NCI-H1092 (cell line): ENCODE measurements around the gene EGF.

Experiments
- DNase-seq: peaks from one replicate; lab custom pipeline; 2025; lab: John Stamatoyannopoulos, UW

EGF gene

GRCh38 chr4:109959195-109959594, 46.5 kb downstream of the EGF start:
- DNase-seq, result no peak

- DNase-seq, result no peak
Measured at GRCh38 chr4:109962401-109962800, 49.7 kb downstream of the EGF start.

- no peak for DNase-seq
Measured at GRCh38 chr4:109966891-109967481, 54.3 kb downstream of the EGF start.

- no peak for DNase-seq
Measured at GRCh38 chr4:109967798-109968520, 55.3 kb downstream of the EGF start.

- no peak for DNase-seq
Measured at GRCh38 chr4:109969087-109969486, 56.4 kb downstream of the EGF start.

GRCh38 chr4:109969919-109970318, 57.2 kb downstream of the EGF start:
- no peak for DNase-seq

GRCh38 chr4:109972786-109973528, 60.3 kb downstream of the EGF start:
- DNase-seq, result no peak

GRCh38 chr4:109973529-109973905, 60.8 kb downstream of the EGF start:
- no peak for DNase-seq

GRCh38 chr4:109976189-109976588, 63.5 kb downstream of the EGF start:
- no peak for DNase-seq

- DNase-seq, result no peak
Measured at GRCh38 chr4:109977854-109978501, 65.3 kb downstream of the EGF start.

GRCh38 chr4:109978704-109979454, 66.2 kb downstream of the EGF start:
- no peak for DNase-seq

- no peak for DNase-seq
Measured at GRCh38 chr4:109979920-109980717, 67.4 kb downstream of the EGF start.

GRCh38 chr4:109981936-109982335, 69.3 kb downstream of the EGF start:
- DNase-seq, result no peak

GRCh38 chr4:109982521-109982920, 69.8 kb downstream of the EGF start:
- DNase-seq, result no peak

- no peak for DNase-seq
Measured at GRCh38 chr4:109985993-109986974, 73.6 kb downstream of the EGF start.

- DNase-seq, result no peak
Measured at GRCh38 chr4:109989044-109989443, 76.4 kb downstream of the EGF start.

GRCh38 chr4:109989618-109990017, 76.9 kb downstream of the EGF start:
- DNase-seq, result no peak

- no peak for DNase-seq
Measured at GRCh38 chr4:109990261-109991257, 77.9 kb downstream of the EGF start.

- no peak for DNase-seq
Measured at GRCh38 chr4:109993116-109993515, 80.4 kb downstream of the EGF start.
